Liver (tissue), 9 donors: ENCODE data around the gene EXOC7. TPM values are rescaled to one million over a fixed set of nuclear protein-coding genes. Genes with fewer than 3 reads are reported as not detected.
"Not testable (repeated sequence)": the region's sequence is repeated elsewhere in the genome, so short reads cannot be mapped to it uniquely, and the experiment has no call there.

ENCODE experiments used
- DNase-seq: peaks from one replicate; pipeline ENCODE4 v3.0.0-alpha.2; 2017; ENCODE audit warnings: low spot score
- H3K27ac ChIP-seq, 2 donors: one replicate each; pipeline ENCODE4 v1.7.0; 2013; ENCODE audit warnings: inconsistent platforms in 2 of 2, low read length in 2 of 2, control low read depth in 1 of 2, low read depth in 1 of 2, mild to moderate bottlenecking in 1 of 2
- H3K27me3 ChIP-seq, 4 donors: one replicate each; pipeline versions ENCODE4 v1.6.1 to v1.7.0; 2013; ENCODE audit warnings: low read length in 3 of 4, inconsistent platforms in 1 of 4, mild to moderate bottlenecking in 1 of 4, moderate library complexity in 1 of 4; ENCODE audit not compliant: control insufficient read depth in 4 of 4, insufficient read depth in 4 of 4
- H3K36me3 ChIP-seq, 4 donors: one replicate each; pipeline versions ENCODE4 v1.6.1 to v1.7.0; 2013; ENCODE audit warnings: low read length in 3 of 4, mild to moderate bottlenecking in 3 of 4, low read depth in 1 of 4, moderate library complexity in 1 of 4; ENCODE audit not compliant: control insufficient read depth in 4 of 4, insufficient read depth in 3 of 4
- H3K4me1 ChIP-seq, 4 donors: one replicate each; pipeline versions ENCODE4 v1.6.1 to v1.7.0; 2013; ENCODE audit warnings: low read length in 3 of 4, mild to moderate bottlenecking in 3 of 4, moderate library complexity in 1 of 4; ENCODE audit not compliant: control insufficient read depth in 4 of 4, insufficient read depth in 4 of 4
- H3K4me3 ChIP-seq, 3 donors: one replicate each; pipeline versions ENCODE4 v1.6.1 to v1.7.0; 2013; ENCODE audit warnings: low read length in 3 of 3, control low read depth in 1 of 3, low read depth in 1 of 3, mild to moderate bottlenecking in 1 of 3
- H3K9ac ChIP-seq, 2 donors: one replicate each; pipeline ENCODE4 v1.7.0; 2013; ENCODE audit warnings: low read length in 2 of 2, mild to moderate bottlenecking in 2 of 2, moderate library complexity in 2 of 2, control low read depth in 1 of 2, low read depth in 1 of 2
- H3K9me3 ChIP-seq, 4 donors: one replicate each; pipeline versions ENCODE4 v1.6.1 to v1.7.0; 2013; ENCODE audit warnings: low read length in 3 of 4; ENCODE audit not compliant: control insufficient read depth in 4 of 4
- EGR1 ChIP-seq, 2 donors: IDR thresholded peaks; 2 replicates each; pipeline ENCODE4 v1.6.1; 2016 to 2018; ENCODE audit warnings: antibody characterized with exemption in 2 of 2, low read depth in 2 of 2
- FOXA1 ChIP-seq: IDR thresholded peaks from 2 replicates; pipeline ENCODE4 v1.6.1; 2016; ENCODE audit warnings: antibody characterized with exemption
- FOXA2 ChIP-seq: IDR thresholded peaks from 2 replicates; pipeline ENCODE4 v1.6.1; 2016; ENCODE audit warnings: antibody characterized with exemption
- HNF4A ChIP-seq, 2 donors: conservative IDR thresholded peaks; 2 replicates each; pipeline ENCODE4 v1.6.1; 2016; ENCODE audit warnings: antibody characterized with exemption in 2 of 2, mild to moderate bottlenecking in 2 of 2
- NR2F2 ChIP-seq: IDR thresholded peaks from 2 replicates; pipeline ENCODE4 v1.6.1; 2016; ENCODE audit warnings: antibody characterized with exemption
- RAD21 ChIP-seq, 2 donors: IDR thresholded peaks; 2 replicates each; pipeline ENCODE4 v1.6.1; 2016; ENCODE audit warnings: antibody characterized with exemption in 2 of 2, mild to moderate bottlenecking in 2 of 2
- RXRA ChIP-seq, 2 donors: IDR thresholded peaks; 2 replicates each; pipeline ENCODE4 v1.6.1; 2017 to 2018; ENCODE audit warnings: antibody characterized with exemption in 2 of 2, mild to moderate bottlenecking in 1 of 2
- TAF1 ChIP-seq: conservative IDR thresholded peaks from 2 replicates; pipeline ENCODE4 v1.6.1; 2016; ENCODE audit warnings: antibody characterized with exemption, mild to moderate bottlenecking
- YY1 ChIP-seq: IDR thresholded peaks from 2 replicates; pipeline ENCODE4 v1.6.1; 2016; ENCODE audit warnings: antibody characterized with exemption, mild to moderate bottlenecking
- WGBS: extraction: QIAGEN DNeasy Blood & Tissue Kit; methylation state at CpG from one replicate; pipeline ENCODE4 v1.1.7; 2013; 5-methylcytosine and 5-hydroxymethylcytosine counted together
- polyA plus RNA-seq, 2 donors: library from polyadenylated mRNA; stranded (reverse) in 1 of 2; unstranded in 1 of 2; fragments of 200-250 nt in 1 of 2; fragments of >200 nt in 1 of 2; fragmentation: Nextera tagmentation in 1 of 2; extraction: Ambion mirVana in 1 of 2; gene quantifications; one replicate each; pipeline versions ENCODE4 v1.2.1 to v1.2.3, GENCODE V29; 2013 to 2015
- total RNA-seq, 2 donors: library from RNA; depleted of rRNA; stranded (reverse); fragments of >200 nt; gene quantifications; one replicate each; pipeline ENCODE4 v1.2.3, GENCODE V29; 2014
- TF ChIP-seq, protein P1 (sequence below): IDR thresholded peaks from 2 replicates; pipeline ENCODE4 v1.6.1; 2016; ENCODE audit warnings: antibody characterized with exemption
- TF ChIP-seq, protein P2 (sequence below): IDR thresholded peaks from 2 replicates; pipeline ENCODE4 v1.6.1; 2016; ENCODE audit warnings: antibody characterized with exemption, mild to moderate bottlenecking
- TF ChIP-seq, protein P3 (sequence below): IDR thresholded peaks from 2 replicates; pipeline ENCODE4 v1.6.1; 2016; ENCODE audit warnings: antibody characterized with exemption
- TF ChIP-seq, protein P4 (sequence below): IDR thresholded peaks from 2 replicates; pipeline ENCODE4 v1.6.1; 2016; ENCODE audit warnings: antibody characterized with exemption
- donor health status: healthy.
- donor health status: healthy.
- donor health status: healthy.
- donor health status: healthy.
- donor health status: healthy.

EXOC7 gene
- total and polyA plus RNA-seq, 4 donors, result 28.0 to 64.8 (median 38.2) TPM

DNA sequence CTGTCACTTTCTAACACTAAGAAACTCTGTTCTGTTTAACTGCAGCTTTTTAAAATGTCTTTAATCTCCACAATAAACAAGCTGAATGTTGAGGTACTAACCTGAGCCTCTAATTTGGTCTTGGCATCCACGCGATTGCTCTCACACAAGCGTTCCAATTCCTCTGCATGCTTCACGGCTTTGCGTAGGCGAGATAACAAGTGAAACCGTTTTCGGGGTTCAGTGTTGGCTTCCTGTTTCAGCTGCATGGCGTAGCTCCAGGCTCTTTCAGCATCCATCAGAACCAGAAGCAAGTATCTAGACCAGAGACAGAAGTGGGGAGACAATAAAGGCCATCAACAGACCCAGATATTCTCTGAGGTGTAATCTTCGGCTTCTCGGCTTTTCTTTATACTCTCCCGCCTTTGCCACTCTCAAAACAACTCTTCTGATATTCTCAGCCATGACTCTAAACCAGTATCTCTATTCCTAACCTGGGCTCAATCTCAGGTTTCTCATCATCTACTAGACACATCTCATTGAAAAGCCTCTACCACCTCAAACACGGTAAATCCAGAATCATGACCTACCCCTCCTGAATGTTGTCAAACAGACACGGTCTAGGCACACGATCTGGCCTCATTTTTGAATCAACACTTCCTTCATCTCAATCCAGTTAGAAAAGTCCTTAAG, 39.6 kb downstream of the EXOC7 start:
- Histone ChIP-seq H3K27ac (no peak overlapping the region), H3K4me3 (no peak overlapping the region), H3K9ac (no peak overlapping the region), H3K4me1 (no peaks in the 10 kb centered on the region), H3K27me3 (no peaks in the 10 kb centered on the region), H3K9me3 (no peaks in the 10 kb centered on the region), H3K36me3 (peaks cover 24 to 72% (median 57%) of the 10 kb centered on the region in 4 donors)
- TF ChIP-seq, protein P1, sequence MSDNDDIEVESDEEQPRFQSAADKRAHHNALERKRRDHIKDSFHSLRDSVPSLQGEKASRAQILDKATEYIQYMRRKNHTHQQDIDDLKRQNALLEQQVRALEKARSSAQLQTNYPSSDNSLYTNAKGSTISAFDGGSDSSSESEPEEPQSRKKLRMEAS, result no peak
- TF ChIP-seq FOXA2 (no peak), RXRA (IDR thresholded peaks at IDR 0.05) (no peak), FOXA1 (no peak), TAF1 (no peak), HNF4A (conservative IDR thresholded peaks at IDR 0.05) (no peak), NR2F2 (no peak), YY1 (no peak), RAD21 (IDR thresholded peaks at IDR 0.05) (no peak), EGR1 (IDR thresholded peaks at IDR 0.05; ENCODE audit: low read depth in 2 of 2) (no peak)
- TF ChIP-seq, protein P2, sequence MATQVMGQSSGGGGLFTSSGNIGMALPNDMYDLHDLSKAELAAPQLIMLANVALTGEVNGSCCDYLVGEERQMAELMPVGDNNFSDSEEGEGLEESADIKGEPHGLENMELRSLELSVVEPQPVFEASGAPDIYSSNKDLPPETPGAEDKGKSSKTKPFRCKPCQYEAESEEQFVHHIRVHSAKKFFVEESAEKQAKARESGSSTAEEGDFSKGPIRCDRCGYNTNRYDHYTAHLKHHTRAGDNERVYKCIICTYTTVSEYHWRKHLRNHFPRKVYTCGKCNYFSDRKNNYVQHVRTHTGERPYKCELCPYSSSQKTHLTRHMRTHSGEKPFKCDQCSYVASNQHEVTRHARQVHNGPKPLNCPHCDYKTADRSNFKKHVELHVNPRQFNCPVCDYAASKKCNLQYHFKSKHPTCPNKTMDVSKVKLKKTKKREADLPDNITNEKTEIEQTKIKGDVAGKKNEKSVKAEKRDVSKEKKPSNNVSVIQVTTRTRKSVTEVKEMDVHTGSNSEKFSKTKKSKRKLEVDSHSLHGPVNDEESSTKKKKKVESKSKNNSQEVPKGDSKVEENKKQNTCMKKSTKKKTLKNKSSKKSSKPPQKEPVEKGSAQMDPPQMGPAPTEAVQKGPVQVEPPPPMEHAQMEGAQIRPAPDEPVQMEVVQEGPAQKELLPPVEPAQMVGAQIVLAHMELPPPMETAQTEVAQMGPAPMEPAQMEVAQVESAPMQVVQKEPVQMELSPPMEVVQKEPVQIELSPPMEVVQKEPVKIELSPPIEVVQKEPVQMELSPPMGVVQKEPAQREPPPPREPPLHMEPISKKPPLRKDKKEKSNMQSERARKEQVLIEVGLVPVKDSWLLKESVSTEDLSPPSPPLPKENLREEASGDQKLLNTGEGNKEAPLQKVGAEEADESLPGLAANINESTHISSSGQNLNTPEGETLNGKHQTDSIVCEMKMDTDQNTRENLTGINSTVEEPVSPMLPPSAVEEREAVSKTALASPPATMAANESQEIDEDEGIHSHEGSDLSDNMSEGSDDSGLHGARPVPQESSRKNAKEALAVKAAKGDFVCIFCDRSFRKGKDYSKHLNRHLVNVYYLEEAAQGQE, result no peak
- TF ChIP-seq, protein P3, sequence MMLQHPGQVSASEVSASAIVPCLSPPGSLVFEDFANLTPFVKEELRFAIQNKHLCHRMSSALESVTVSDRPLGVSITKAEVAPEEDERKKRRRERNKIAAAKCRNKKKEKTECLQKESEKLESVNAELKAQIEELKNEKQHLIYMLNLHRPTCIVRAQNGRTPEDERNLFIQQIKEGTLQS, result no peak
- TF ChIP-seq, protein P4, sequence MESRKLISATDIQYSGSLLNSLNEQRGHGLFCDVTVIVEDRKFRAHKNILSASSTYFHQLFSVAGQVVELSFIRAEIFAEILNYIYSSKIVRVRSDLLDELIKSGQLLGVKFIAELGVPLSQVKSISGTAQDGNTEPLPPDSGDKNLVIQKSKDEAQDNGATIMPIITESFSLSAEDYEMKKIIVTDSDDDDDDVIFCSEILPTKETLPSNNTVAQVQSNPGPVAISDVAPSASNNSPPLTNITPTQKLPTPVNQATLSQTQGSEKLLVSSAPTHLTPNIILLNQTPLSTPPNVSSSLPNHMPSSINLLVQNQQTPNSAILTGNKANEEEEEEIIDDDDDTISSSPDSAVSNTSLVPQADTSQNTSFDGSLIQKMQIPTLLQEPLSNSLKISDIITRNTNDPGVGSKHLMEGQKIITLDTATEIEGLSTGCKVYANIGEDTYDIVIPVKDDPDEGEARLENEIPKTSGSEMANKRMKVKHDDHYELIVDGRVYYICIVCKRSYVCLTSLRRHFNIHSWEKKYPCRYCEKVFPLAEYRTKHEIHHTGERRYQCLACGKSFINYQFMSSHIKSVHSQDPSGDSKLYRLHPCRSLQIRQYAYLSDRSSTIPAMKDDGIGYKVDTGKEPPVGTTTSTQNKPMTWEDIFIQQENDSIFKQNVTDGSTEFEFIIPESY, result no peak
- WGBS, result 90% methylated on average over 15 of the region's 15 CpGs
- DNase-seq, result no peak

DNA sequence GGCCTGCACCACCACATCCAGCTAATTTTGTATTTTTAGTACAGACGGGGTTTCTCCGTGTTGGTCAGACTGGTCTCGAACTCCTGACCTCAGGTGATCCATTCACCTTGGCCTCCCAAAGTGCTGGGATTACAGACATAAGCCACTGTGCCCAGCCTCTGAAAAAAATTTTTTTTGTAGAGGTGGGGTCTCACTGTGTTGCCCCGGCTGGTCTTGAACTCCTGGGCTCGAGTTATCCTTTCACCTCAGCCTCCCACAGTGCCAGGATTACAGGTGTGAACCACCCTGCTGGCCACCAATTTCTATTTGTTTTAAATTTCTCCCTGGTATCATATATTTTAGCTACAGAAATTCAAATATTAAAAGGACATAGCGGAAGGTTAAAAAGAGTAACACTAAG, 45.3 kb downstream of the EXOC7 start:
- H3K9ac ChIP-seq, H3K27ac ChIP-seq, H3K4me3 ChIP-seq, H3K9me3 ChIP-seq, H3K27me3 ChIP-seq, H3K4me1 ChIP-seq, DNase-seq: not testable (repeated sequence)
- WGBS, result 92% methylated on average over 6 of the region's 6 CpGs
- peaks cover 34 to 81% (median 57%) of the 10 kb centered on the region in 4 donors for H3K36me3 ChIP-seq
